GM18498 (cell line): Measurements from ENCODE around the gene APOE.
A peak's percentile ranks its signal among the peaks of the same experiment; 100 is the strongest.
"Not testable (repeated sequence)": the region's sequence is repeated elsewhere in the genome, so short reads cannot be mapped to it uniquely, and the experiment has no call there.

Source experiments
- ATAC-seq: cut with Tn5 transposase; IDR thresholded peaks from one replicate; pipeline ENCODE4 v1.9.1; 2021; ENCODE audit warnings: mild to moderate bottlenecking, moderate library complexity; ENCODE audit not compliant: unreplicated experiment

APOE gene

DNA sequence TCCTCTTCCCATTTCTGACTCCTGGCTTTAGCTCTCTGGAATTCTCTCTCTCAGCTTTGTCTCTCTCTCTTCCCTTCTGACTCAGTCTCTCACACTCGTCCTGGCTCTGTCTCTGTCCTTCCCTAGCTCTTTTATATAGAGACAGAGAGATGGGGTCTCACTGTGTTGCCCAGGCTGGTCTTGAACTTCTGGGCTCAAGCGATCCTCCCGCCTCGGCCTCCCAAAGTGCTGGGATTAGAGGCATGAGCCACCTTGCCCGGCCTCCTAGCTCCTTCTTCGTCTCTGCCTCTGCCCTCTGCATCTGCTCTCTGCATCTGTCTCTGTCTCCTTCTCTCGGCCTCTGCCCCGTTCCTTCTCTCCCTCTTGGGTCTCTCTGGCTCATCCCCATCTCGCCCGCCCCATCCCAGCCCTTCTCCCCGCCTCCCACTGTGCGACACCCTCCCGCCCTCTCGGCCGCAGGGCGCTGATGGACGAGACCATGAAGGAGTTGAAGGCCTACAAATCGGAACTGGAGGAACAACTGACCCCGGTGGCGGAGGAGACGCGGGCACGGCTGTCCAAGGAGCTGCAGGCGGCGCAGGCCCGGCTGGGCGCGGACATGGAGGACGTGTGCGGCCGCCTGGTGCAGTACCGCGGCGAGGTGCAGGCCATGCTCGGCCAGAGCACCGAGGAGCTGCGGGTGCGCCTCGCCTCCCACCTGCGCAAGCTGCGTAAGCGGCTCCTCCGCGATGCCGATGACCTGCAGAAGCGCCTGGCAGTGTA lies 2.7 kb downstream of the APOE start:
- no peak for ATAC-seq

DNA sequence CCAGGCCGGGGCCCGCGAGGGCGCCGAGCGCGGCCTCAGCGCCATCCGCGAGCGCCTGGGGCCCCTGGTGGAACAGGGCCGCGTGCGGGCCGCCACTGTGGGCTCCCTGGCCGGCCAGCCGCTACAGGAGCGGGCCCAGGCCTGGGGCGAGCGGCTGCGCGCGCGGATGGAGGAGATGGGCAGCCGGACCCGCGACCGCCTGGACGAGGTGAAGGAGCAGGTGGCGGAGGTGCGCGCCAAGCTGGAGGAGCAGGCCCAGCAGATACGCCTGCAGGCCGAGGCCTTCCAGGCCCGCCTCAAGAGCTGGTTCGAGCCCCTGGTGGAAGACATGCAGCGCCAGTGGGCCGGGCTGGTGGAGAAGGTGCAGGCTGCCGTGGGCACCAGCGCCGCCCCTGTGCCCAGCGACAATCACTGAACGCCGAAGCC lies 3.3 kb downstream of the APOE start:
- no peak for ATAC-seq

DNA sequence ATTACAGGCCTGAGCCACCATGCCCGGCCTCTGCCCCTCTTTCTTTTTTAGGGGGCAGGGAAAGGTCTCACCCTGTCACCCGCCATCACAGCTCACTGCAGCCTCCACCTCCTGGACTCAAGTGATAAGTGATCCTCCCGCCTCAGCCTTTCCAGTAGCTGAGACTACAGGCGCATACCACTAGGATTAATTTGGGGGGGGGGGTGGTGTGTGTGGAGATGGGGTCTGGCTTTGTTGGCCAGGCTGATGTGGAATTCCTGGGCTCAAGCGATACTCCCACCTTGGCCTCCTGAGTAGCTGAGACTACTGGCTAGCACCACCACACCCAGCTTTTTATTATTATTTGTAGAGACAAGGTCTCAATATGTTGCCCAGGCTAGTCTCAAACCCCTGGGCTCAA lies 4.2 kb downstream of the APOE start:
- ATAC-seq, result no peak

DNA sequence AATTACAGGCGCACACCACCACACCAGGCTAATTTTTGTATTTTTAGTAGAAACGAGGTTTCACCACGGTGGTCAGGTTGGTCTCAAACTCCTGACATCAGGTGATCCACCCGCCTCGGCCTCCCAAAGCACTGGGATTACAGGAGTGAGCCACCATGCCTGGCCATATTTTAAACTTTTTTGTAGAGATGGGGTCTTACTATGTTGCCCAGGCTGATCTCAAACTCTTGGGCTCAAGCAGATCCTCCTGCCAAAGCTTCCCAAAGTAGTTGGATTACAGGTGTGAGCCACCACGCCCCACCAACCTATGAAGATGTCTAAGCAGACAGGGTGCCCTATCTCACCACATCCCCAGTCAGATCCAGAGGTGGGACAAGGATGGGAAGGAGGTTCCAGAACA lies 6.3 kb downstream of the APOE start:
- not testable (repeated sequence) for ATAC-seq

DNA sequence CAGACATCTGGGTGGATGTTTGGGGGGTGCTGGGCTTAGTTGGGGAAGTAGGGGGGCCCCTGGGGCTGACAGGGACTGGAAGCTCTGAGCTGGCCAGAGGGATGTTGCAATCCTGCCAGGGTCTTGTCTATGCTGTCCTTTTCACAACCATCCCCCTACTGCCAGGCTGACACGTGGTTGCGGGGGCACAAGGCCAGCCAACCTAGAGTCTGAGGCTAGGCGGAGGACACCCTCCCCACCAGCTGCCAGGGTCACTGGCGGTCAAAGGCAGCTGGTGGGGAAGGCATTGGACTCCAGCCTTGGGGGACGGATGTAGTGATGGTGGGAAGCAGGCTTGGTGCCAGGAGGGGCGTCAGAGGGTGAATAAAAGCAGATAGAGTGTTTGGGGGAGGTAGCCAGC lies 7.3 kb downstream of the APOE start:
- no peak for ATAC-seq

DNA sequence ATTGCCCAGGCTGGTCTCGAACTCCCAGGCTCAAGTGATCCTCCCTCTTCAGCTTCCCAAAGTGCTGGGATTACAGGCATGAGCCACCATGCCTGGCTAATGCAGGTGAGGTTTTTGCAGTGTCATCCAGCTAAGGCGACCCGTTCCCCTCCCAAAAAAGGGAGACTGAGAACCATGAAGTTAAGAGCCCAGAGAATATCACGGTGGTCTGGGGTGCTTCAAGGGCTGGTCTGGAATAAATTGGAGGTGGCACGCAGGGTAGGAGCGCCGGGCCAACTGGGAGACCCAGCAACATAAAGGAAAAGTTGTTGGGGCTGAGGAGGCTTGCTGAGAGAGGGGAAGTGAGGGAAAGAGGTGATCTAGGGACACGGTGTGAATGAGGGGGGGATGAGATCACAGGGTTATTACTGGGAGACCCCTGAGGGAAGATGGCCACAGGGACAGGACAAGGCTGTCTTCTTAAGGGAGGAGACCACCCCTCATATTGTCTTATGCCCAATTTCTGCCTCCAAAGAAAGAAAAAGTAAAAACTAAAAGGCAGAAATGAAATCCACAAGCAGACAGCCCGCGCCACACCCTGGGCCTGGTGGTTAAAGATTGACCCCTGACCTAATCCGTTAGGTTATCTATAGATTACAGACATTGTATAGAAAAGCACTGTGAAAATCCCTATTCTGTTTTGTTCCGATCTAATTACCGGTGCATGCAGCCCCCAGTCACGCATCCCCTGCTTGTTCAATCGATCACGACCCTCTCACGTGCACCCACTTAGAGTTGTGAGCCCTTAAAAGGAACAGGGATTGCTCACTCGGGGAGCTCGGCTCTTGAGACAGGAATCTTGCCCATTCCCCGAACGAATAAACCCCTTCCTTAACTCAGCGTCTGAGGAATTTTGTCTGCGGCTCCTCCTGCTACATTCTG lies 8.2 kb downstream of the APOE start:
- not testable (repeated sequence) for ATAC-seq

DNA sequence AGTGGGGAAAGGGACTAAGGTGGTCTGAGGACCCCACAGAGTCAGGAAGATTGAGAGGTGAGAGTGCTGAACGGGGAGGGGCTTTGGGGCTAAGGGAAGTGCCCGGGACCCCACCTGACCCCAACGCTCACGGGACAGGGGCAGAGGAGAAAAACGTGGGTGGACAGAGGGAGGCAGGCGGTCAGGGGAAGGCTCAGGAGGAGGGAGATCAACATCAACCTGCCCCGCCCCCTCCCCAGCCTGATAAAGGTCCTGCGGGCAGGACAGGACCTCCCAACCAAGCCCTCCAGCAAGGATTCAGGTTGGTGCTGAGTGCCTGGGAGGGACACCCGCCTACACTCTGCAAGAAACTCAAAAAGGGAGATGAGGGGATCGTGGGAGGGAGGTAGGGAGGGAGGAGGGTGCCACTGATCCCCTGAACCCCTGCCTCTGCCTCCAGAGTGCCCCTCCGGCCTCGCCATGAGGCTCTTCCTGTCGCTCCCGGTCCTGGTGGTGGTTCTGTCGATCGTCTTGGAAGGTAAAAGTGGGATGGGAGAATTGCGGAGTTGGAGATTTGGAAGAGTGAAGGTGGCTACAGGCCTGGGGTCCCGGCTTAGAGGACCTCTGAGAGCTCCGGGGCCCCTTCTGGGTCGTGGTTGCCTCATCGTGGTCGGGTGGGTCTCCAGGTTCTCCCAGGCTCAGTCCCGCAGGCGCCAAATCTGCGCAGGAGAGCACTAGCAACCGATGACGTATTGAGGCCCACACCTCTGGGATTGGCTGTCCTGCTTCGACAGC lies 9.0 kb downstream of the APOE start, which contains the start of gene APOC1:
APOC1 (plus strand) TSS at position 176 of the 774 bp plus-strand sequence; CDS start at position 460, 284 bp downstream.
- ATAC-seq, result peak; percentile 92

DNA sequence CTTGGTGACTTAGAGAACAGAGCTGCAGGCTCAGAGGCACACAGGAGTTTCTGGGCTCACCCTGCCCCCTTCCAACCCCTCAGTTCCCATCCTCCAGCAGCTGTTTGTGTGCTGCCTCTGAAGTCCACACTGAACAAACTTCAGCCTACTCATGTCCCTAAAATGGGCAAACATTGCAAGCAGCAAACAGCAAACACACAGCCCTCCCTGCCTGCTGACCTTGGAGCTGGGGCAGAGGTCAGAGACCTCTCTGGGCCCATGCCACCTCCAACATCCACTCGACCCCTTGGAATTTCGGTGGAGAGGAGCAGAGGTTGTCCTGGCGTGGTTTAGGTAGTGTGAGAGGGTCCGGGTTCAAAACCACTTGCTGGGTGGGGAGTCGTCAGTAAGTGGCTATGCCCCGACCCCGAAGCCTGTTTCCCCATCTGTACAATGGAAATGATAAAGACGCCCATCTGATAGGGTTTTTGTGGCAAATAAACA lies 18.7 kb downstream of the APOE start:
- ATAC-seq, result no peak

DNA sequence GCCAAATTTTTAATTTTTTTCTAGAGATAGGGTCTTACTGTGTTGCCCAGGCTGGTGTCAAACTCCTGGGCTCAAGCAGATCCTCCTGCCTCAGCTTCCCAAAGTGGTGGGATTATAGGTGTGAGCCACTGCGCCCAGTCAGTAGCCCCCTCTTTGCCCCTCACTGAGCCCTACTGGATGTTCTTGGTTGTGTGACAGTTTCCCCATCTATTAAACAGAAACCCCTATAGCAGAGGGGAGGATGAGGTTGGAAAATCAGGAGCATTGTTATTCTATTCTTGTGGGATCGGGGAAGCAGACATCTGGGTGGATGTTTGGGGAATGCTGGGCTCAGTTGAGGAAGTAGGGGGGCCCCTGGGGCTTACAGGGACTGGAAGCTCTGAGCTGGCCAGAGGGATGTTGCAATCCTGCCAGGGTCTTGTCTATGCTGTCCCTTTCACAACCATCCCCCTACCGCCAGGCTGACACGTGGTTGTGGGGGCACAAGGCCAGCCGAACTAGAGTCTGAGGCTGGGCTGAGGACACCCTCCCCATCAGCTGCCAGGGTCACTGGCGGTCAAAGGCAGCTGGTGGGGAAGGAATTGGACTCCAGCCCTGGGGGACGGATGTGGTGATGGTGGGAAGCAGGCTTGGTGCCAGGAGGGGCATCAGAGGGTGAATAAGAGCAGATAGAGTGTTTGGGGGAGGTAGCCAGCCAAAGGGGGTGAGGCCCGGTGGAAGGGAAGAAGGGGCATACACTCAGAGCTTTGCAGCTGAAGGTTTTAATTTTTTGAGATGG lies 19.7 kb downstream of the APOE start:
- ATAC-seq, result no peak

DNA sequence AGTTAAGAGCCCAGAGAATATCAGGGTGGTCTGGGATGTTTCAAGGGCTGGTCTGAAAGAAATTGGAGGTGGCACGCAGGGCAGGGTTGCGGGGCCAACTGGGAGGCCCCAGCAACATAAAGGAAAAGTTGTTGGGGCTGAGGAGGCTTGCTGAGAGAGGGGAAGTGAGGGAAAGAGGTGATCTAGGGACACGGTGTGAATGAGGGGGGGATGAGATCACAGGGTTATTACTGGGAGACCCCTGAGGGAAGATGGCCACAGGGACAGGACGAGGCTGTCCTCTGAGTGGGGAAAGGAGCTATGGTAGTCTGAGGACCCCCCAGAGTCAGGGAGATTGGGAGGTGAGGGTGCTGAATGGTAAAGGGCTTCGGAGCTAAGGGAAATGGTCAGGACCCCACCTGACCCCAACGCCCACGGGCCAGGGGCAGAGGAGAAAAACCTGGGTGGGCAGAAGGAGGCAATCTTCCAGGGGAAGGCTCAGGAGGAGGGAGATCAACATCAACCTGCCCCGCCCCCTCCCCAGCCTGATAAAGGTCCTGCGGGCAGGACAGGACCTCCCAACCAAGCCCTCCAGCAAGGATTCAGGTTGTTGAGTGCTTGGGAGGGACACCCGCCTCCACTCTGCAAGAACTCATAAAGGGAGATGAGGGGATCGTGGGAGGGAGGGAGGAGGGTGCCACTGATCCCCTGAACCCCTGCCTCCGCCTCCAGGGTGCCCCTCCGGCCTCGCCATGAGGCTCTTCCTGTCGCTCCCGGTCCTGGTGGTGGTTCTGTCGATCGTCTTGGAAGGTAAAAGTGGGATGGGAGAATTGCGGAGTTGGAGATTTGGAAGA lies 20.9 kb downstream of the APOE start:
- ATAC-seq, result not testable (repeated sequence)

DNA sequence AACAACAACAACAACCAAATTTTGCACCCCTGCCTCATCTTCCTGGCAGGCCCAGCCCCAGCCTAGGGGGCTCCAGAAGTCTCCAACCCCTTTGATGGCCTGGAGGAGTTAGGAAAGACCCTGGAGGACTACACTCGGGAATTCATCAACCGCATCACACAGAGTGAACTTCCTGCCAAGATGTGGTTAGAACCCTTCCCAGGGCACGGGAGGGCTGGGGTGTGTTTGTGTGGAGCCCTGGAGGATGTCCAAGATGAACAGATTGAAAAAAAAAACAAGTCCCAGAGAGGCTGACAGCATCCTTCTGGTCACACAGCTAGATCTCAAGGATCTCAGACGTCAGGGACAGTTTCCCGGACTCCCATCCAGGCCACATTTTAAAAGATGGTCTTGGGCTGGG lies 22.1 kb downstream of the APOE start:
- no peak for ATAC-seq

DNA sequence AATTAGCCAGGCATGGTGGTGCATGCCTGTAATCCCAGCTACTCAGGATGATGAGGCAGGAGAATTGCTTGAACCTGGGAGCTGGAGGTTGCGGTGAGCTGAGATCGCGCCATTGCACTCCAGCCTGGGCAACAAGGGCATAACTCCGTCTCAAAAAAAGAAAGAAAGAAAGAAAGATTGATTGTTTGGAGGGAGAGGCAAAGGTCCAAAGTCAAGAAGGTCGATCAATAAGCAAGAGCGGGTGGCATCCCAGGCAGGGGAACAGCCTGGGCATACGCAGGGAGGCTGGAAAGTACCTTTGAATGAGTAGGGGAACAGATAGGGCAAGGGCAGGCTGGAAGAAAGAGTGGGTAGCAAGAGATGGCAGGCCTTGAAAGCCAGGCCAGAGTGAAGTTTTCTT lies 24.5 kb downstream of the APOE start:
- no peak for ATAC-seq

DNA sequence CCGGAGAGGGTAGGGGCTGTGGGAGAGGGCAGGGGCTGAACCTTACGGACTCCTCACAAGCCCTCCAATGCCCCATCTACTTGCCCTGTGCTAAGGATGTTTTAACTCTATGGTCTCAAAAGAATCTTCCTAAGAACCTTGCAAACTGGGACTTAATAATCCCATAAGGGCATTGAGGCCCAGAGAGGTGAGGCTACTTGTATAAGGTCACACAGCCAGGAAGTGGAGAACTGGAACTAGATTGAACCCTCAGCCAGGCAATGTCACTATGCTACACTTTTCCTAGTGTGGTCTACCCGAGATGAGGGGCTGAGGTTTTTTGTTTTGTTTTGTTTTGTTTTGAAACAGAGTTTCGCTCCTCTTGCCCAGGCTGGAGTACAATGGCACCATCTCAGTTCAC lies 25.9 kb downstream of the APOE start:
- ATAC-seq, result no peak

DNA sequence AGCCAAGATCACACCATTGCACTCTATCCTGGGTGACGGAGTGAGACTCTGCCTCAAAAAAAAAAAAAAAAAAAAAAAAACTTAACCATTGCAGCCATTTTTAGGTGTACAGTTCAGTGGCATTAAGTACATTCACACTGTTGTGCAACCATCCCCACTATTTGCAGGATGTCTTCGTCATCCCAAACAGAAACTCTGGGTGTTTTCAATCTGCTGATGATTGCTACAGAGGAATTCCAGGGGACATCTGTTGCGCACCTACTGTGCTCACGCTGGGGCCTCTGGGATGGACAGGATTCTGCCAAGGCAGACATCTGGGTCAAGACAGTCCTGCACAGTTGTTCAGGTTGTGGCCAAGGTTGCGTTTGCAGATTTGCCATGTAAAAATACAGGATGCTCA lies 34.1 kb downstream of the APOE start:
- ATAC-seq, result no peak

DNA sequence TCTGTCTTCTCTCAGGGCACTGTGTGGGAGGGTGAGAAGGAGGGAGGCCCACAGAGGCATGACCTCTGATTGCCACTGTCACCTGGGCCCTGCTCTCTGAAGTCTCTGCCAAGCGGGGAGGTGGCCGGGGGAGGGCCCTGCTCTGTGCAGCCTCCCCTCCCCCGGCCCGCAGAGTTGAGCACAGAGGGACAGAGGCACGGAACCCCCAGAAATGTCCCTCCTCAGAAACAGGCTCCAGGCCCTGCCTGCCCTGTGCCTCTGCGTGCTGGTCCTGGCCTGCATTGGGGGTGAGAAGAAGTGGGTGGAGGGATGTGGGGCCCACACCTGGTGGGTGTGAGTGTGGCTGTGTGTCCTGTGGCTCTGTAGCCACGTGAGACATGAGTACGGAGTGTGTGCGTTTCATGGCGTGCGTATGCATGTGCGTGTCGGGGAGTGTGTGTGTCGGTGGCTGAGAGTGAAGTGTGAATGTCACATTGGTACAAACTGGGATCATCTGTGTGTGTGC lies 36.5 kb downstream of the APOE start, which contains the start of gene APOC4:
APOC4 (plus strand) TSS at position 171 of the 505 bp plus-strand sequence; CDS start at position 212, 41 bp downstream.
- no peak for ATAC-seq

DNA sequence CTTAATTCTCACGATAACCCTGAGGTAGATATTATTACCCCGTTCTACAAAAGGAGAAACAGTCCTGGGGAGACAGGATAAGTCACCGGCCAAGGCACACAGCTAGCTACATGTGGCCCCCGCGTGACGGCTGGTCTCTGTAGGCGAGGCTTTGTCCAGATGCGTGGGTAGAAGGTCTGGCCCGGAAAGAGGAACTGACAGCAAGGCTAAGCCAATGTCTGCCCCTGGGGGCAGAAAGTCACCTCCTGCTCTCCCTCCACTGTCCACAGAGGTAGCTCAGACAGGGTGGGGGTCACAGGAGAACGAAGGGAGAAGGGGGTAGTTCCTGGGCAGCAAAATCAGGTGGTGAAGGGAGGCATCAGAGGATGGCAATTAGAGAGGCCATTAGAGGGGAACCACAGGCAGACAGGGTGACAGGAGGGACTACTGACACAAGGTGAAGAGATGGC lies 38.2 kb downstream of the APOE start:
- peak; percentile 67 for ATAC-seq

DNA sequence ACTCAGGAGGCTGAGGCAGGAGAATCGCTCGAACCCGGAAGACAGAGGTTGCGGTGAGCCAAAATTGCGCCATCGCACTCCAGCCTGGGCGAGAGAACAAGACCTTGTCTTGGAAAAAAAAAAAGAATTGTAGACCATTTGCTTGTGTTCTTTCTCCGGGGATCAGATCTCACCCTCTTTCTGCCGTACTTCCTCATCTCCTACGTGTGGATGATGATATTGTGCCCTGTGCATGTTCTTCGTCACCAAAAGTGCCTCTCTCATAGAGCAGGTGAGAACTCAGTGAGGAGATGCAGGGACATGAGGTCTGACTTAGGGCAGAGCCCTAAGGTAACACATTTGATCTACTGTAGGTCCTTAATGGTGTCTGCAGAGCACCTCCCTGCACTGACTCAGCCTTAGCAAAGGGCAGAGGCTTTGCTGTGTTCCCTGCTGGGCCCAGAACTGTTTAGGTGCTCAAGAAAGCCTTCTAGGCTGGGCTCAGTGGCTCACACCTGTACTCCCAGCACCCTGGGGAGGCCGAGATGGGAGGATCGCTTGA lies 41.5 kb downstream of the APOE start:
- ATAC-seq, result no peak

DNA sequence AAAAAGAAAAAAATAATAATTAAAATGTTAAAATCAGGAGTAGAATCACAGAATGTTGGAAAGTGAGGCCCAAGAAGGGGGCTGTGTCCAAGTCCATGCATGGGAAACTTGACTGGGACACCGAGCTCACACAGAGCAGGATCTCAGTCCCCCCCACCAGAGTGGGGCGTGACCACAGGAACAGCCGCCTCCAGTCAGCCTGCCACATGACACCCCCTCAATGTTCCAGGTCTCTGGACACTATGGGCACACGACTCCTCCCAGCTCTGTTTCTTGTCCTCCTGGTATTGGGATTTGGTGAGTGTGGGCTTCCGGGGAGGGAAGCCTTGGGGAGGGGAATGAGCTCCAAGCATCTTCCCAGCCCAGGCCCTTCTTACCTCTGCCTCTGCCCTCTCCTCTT lies 42.6 kb downstream of the APOE start:
- no peak for ATAC-seq
